Mucosa of rectum (tissue), 2 donors: ENCODE data around the gene HOXA9.

Source experiments
- H3K27ac ChIP-seq, 2 donors: one replicate each; pipeline ENCODE4 v1.7.0; 2013; ENCODE audit warnings: inconsistent platforms in 2 of 2, low read depth in 2 of 2, low read length in 2 of 2
- H3K27me3 ChIP-seq, 2 donors: one replicate each; pipeline ENCODE4 v1.7.0; 2013; ENCODE audit warnings: low read length in 2 of 2; ENCODE audit not compliant: control insufficient read depth in 2 of 2, insufficient read depth in 2 of 2
- H3K36me3 ChIP-seq, 2 donors: one replicate each; pipeline ENCODE4 v1.7.0; 2013; ENCODE audit warnings: low read length in 2 of 2; ENCODE audit not compliant: control insufficient read depth in 2 of 2, insufficient read depth in 2 of 2
- H3K4me1 ChIP-seq, 2 donors: one replicate each; pipeline ENCODE4 v1.7.0; 2013; ENCODE audit warnings: low read length in 2 of 2, mild to moderate bottlenecking in 1 of 2; ENCODE audit not compliant: control insufficient read depth in 2 of 2, insufficient read depth in 2 of 2
- H3K4me3 ChIP-seq, 2 donors: one replicate each; pipeline ENCODE4 v1.7.0; 2013; ENCODE audit warnings: low read length in 2 of 2
- H3K9ac ChIP-seq, 2 donors: one replicate each; pipeline ENCODE4 v1.7.0; 2013; ENCODE audit warnings: low read length in 2 of 2, low read depth in 1 of 2, mild to moderate bottlenecking in 1 of 2
- H3K9me3 ChIP-seq, 2 donors: one replicate each; pipeline ENCODE4 v1.7.0; 2013; ENCODE audit warnings: low read length in 2 of 2; ENCODE audit not compliant: control insufficient read depth in 2 of 2
- donor health status: healthy.
- donor health status: Normal muscosa, but diverticular disease.

Gene HOXA9

GRCh38 chr7:27141137-27141922, 24.0 kb downstream of the HOXA9 start:
- Histone ChIP-seq H3K9me3 (no peaks in the 10 kb centered on the region), H3K27ac (peak overlapping the region; percentile 93 to 99), H3K27me3 (no peaks in the 10 kb centered on the region), H3K4me1 (peaks cover 24 to 60% of the 10 kb centered on the region in 2 donors), H3K36me3 (peaks cover 5 to 7% of the 10 kb centered on the region in 2 donors), H3K9ac (peak overlapping the region; percentile 85 to 86), H3K4me3 (peak overlapping the region; percentile 78 to 79)

GRCh38 chr7:27140126-27140857, 25.0 kb downstream of the HOXA9 start:
- Histone ChIP-seq H3K9me3 (no peaks in the 10 kb centered on the region), H3K27me3 (no peaks in the 10 kb centered on the region), H3K27ac (peak overlapping the region; percentile 79 to 80), H3K9ac (peak overlapping the region; percentile 61 to 86), H3K4me1 (peaks cover 26 to 59% of the 10 kb centered on the region in 2 donors), H3K4me3 (peak overlapping the region; percentile 75 to 78), H3K36me3 (peaks cover 3 to 5% of the 10 kb centered on the region in 2 donors)

GRCh38 chr7:27139334-27140125, 25.8 kb downstream of the HOXA9 start:
- H3K27ac ChIP-seq, result peak overlapping the region; percentile 79 to 80
- H3K9me3 ChIP-seq, result no peaks in the 10 kb centered on the region
- H3K4me1 ChIP-seq, result peaks cover 28 to 58% of the 10 kb centered on the region in 2 donors
- H3K4me3 ChIP-seq, result peak overlapping the region; percentile 75 to 78
- H3K27me3 ChIP-seq, result no peaks in the 10 kb centered on the region
- H3K9ac ChIP-seq, result peak overlapping the region; percentile 61 to 86
- peaks cover 0 to 3% of the 10 kb centered on the region in 2 donors for H3K36me3 ChIP-seq

GRCh38 chr7:27138985-27139333, 26.4 kb downstream of the HOXA9 start:
- peak overlapping the region; percentile 79 to 80 for H3K27ac ChIP-seq
- H3K9ac ChIP-seq, result peak overlapping the region; percentile 43 to 86
- no peaks in the 10 kb centered on the region for H3K36me3 ChIP-seq
- H3K4me1 ChIP-seq, result peaks cover 32 to 58% of the 10 kb centered on the region in 2 donors
- H3K9me3 ChIP-seq, result no peaks in the 10 kb centered on the region
- peak overlapping the region; percentile 75 to 78 for H3K4me3 ChIP-seq
- no peaks in the 10 kb centered on the region for H3K27me3 ChIP-seq

GRCh38 chr7:27138472-27138871, 26.9 kb downstream of the HOXA9 start:
- no peaks in the 10 kb centered on the region for H3K9me3 ChIP-seq
- H3K9ac ChIP-seq, result peak overlapping the region; percentile 43 to 86
- H3K27ac ChIP-seq, result peak overlapping the region; percentile 79 to 80
- H3K36me3 ChIP-seq, result no peaks in the 10 kb centered on the region
- H3K27me3 ChIP-seq, result no peaks in the 10 kb centered on the region
- peaks cover 36 to 60% of the 10 kb centered on the region in 2 donors for H3K4me1 ChIP-seq
- peak overlapping the region; percentile 75 to 78 for H3K4me3 ChIP-seq

GRCh38 chr7:27137640-27138315, 27.6 kb downstream of the HOXA9 start:
- H3K36me3 ChIP-seq, result no peaks in the 10 kb centered on the region
- H3K27me3 ChIP-seq, result no peaks in the 10 kb centered on the region
- peak overlapping the region; percentile 33 to 78 for H3K4me3 ChIP-seq
- no peaks in the 10 kb centered on the region for H3K9me3 ChIP-seq
- peak overlapping the region; percentile 15 to 86 for H3K9ac ChIP-seq
- peaks cover 41 to 60% of the 10 kb centered on the region in 2 donors for H3K4me1 ChIP-seq
- peak overlapping the region; percentile 79 to 80 for H3K27ac ChIP-seq

- Histone ChIP-seq H3K9me3 (no peaks in the 10 kb centered on the region), H3K4me3 (peak overlapping the region in 1 of 2 donors; percentile 32), H3K9ac (peak overlapping the region; percentile 16 to 47), H3K27me3 (no peaks in the 10 kb centered on the region), H3K36me3 (no peaks in the 10 kb centered on the region), H3K4me1 (peaks cover 52 to 63% of the 10 kb centered on the region in 2 donors), H3K27ac (peak overlapping the region; percentile 23 to 64)
Observed at GRCh38 chr7:27134392-27134791, 30.9 kb downstream of the HOXA9 start.

GRCh38 chr7:27133409-27134231, 31.7 kb downstream of the HOXA9 start:
- no peaks in the 10 kb centered on the region for H3K27me3 ChIP-seq
- H3K27ac ChIP-seq, result peak overlapping the region; percentile 23 to 64
- H3K9ac ChIP-seq, result peak overlapping the region in 1 of 2 donors; percentile 17
- H3K4me1 ChIP-seq, result peaks cover 59 to 70% of the 10 kb centered on the region in 2 donors
- peak overlapping the region; percentile 24 to 32 for H3K4me3 ChIP-seq
- peaks cover 0 to 3% of the 10 kb centered on the region in 2 donors for H3K36me3 ChIP-seq
- H3K9me3 ChIP-seq, result no peaks in the 10 kb centered on the region

GRCh38 chr7:27132978-27133377, 32.4 kb downstream of the HOXA9 start:
- Histone ChIP-seq H3K27me3 (no peaks in the 10 kb centered on the region), H3K9me3 (no peaks in the 10 kb centered on the region), H3K4me1 (peaks cover 65 to 68% of the 10 kb centered on the region in 2 donors)

More at GRCh38 chr7:27132978-27133377, 32.4 kb downstream of the HOXA9 start:
- Histone ChIP-seq H3K9ac (no peak overlapping the region), H3K4me3 (no peak overlapping the region), H3K27ac (peak overlapping the region in 1 of 2 donors; percentile 64), H3K36me3 (peaks cover 0 to 7% of the 10 kb centered on the region in 2 donors)
